Measurements from ENCODE around the gene SLC25A40.

- TF ChIP-seq EZH2 (conservative IDR thresholded peaks at IDR 0.05; ENCODE audit: low read depth, low read length) (no peak), ZNF513 (CRISPR knock-in tag; conservative IDR thresholded peaks at IDR 0.05) (no peak), ARNT (IDR thresholded peaks at IDR 0.05) (no peak), ATF2 (CRISPR knock-in tag; IDR thresholded peaks at IDR 0.05) (no peak), NR1H2 (CRISPR knock-in tag; IDR thresholded peaks at IDR 0.05; ENCODE audit: borderline replicate concordance, low read depth) (no peak), ZNF484 (CRISPR knock-in tag; IDR thresholded peaks at IDR 0.05; ENCODE audit: borderline replicate concordance, low read depth) (no peak), ESRRA (CRISPR knock-in tag; IDR thresholded peaks at IDR 0.05; ENCODE audit: low read depth) (no peak), ZBTB49 (CRISPR knock-in tag; IDR thresholded peaks at IDR 0.05; ENCODE audit: borderline replicate concordance) (no peak), GABPB1 (CRISPR knock-in tag; IDR thresholded peaks at IDR 0.05) (no peak), RNF219 (CRISPR knock-in tag; IDR thresholded peaks at IDR 0.05) (no peak), GTF2F1 (IDR thresholded peaks at IDR 0.05; ENCODE audit: low read length) (no peak), ZSCAN29 (CRISPR knock-in tag; conservative IDR thresholded peaks at IDR 0.05) (no peak), SIN3A (IDR thresholded peaks at IDR 0.05; ENCODE audit: borderline replicate concordance, low read depth, low read length) (no peak), POLR2AphosphoS5 (IDR thresholded peaks at IDR 0.05; ENCODE audit: low read depth, low read length) (no peak)
Measured at GRCh38 chr7:87872346-87872745, 3.8 kb downstream of the SLC25A40 start.

Measured in HepG2 (cell line).